ENCODE measurements around the gene CAV3.

The CAV3 gene

DNA sequence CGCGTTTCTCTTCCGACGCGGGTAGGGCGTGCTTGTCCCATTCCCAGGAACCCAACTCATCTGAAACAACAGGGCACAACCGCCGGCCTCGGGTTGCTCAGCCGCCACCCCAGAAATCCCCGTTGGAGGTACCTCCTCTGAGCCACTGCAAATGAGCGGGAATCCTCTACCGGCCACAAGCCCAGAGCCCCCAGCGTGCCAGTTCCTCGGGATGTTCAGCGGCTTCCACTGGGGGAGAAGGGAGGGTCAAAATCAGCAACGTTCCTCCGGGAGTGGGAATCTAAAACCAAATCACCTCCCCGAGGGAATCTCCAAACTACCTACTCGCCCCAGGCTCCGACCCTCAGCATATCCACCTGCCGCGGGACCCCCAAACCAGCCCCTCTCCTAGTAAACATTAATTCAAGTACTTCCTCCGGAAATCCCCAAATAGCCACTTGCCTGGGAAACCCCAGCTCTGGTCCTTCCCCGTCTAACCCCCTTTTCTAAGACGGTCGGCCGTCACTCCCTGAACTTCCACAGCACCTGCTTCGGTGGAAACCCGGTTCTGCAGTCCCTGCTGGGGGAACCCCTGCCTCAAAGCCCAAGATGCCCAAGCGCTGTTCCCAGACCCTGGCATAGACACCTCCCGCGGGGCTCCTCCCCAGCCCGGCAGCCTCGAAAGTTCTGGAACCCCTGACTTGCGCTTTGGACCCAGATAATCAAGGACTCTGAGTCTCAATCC, 34.9 kb downstream of the CAV3 start:
- in situ Hi-C loops (cut with HindIII; ENCODE audit: low pct_unique_long_range_greater_than_20kb, low sequenced_read_pairs), result no loop called here
- TF ChIP-seq JUND (IDR thresholded peaks at IDR 0.05; ENCODE audit: low read depth), result no peak
- no peak for DNase-seq (ENCODE audit: low read depth in 1 of 2, low spot score in 1 of 2)

DNA sequence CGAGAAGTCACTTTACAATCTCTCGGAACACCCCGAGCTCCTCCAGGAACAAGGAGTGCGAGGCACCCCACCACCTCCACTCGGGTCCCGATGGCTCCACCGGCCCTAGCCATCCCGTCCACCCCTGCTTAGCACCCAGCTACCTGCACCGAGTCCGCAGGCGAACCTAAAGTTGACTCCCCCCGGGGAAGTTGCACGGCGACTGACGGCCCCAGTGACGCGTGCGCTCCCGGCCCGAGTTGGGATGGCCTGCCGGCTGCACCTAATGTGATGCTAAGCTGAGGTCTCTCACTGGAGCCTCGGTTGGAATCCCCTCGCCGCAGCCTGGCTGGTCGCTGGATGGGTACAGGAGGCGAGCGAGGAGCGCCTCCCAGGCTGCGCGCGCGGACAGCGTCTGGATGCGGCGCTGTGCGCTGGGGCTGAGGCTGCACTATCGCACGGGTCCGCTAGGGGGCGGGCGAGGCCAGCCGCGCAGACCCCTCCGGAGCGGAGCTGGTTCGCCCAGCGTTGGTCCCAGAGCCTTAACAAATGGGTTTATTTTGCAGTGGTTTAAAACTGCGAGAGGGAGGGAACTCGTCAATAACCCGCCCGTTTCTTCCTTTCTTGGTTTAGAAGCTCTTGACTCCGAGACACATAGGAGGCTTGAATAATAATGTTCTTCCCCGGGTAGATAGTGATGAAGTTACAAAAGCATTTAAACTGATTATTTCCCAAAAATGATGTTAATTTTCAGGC, 35.7 kb downstream of the CAV3 start, which contains the start of gene OXTR:
Gene OXTR (minus strand): TSS at position 526 of the 735 bp plus-strand sequence. CDS start 1,426 bp downstream, outside the sequence.
- DNase-seq (ENCODE audit: low read depth in 1 of 2, low spot score in 1 of 2), result peak; percentile 60 to 84
- in situ Hi-C loops (cut with HindIII; ENCODE audit: low pct_unique_long_range_greater_than_20kb, low sequenced_read_pairs), result no loop called here
- TF ChIP-seq JUND (IDR thresholded peaks at IDR 0.05; ENCODE audit: low read depth), result no peak

DNA sequence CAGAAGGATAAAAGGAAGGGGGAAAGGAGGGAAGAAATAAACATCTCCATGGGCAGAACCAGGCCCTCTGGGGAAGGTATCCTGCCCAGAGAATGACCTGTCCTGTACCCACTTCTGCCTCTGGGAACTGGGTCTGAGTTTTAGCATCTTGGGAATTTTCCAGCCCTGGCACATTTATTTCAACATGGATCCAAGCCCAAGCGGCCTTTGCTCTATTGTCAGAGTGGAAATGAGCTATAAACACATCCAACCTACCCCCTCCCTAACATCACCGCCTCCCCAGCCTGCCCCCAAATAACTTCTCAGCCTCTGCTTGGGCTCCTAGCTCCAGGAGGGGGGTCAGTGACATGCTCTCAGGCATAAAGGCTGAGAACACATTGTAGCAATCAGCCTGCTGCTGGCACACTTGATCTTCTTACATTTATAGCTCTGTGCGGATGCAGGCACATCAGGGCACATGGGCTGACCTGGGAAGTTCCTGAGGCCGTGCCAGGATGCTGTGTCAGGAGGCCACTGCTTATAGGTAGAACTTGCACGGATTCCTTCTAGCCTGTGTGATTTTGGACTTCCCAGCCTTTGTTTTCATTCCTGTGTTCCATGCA, 40.4 kb downstream of the CAV3 start:
- DNase-seq (ENCODE audit: low read depth in 1 of 2, low spot score in 1 of 2), result no peak
- in situ Hi-C loops (cut with HindIII; ENCODE audit: low pct_unique_long_range_greater_than_20kb, low sequenced_read_pairs), result no loop called here
- TF ChIP-seq JUND (IDR thresholded peaks at IDR 0.05; ENCODE audit: low read depth), result no peak

DNA sequence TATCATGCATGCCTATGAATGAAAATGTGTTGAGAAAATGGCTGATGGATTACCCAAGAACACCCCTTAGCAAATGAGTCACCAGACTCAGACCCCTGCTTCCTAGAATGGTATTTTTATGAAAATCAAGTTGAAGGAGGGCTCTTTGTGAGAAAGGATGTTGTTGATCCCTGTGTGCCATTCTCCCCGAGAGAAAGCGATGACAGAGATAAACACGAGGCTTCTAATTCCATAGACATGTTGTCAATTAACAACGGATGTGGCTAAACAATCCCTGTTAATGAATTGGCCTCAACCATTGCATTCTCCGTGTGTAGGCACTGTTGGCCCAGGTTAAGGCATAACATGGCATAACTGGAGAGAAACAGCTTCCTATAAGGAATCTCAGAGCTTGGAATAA, 41.6 kb downstream of the CAV3 start:
- TF ChIP-seq JUND (IDR thresholded peaks at IDR 0.05; ENCODE audit: low read depth), result no peak
- in situ Hi-C loops (cut with HindIII; ENCODE audit: low pct_unique_long_range_greater_than_20kb, low sequenced_read_pairs), result no loop called here
- no peak for DNase-seq (ENCODE audit: low read depth in 1 of 2, low spot score in 1 of 2)

DNA sequence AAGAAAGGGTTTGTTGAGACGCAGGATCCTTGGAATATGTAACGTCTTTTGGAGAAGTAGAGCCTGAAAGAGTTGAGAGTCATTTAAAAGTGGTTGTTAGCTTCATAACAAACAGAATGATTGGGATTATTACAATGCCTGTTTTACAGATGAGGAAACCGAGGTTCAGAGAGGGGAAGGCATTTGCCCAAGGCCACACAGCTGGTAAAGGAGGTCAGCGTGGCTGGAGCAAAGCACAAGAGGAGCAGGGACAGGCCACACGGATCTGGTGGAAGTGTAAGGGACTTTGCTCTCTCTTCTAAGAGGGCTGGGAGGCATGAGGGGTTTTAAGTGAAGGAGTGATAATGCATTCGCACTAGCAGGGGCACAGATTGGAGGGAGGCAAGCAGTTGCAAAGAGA, 42.0 kb downstream of the CAV3 start:
- no peak for DNase-seq (ENCODE audit: low read depth in 1 of 2, low spot score in 1 of 2)
- TF ChIP-seq JUND (IDR thresholded peaks at IDR 0.05; ENCODE audit: low read depth), result no peak
- in situ Hi-C loops (cut with HindIII; ENCODE audit: low pct_unique_long_range_greater_than_20kb, low sequenced_read_pairs), result no loop called here

DNA sequence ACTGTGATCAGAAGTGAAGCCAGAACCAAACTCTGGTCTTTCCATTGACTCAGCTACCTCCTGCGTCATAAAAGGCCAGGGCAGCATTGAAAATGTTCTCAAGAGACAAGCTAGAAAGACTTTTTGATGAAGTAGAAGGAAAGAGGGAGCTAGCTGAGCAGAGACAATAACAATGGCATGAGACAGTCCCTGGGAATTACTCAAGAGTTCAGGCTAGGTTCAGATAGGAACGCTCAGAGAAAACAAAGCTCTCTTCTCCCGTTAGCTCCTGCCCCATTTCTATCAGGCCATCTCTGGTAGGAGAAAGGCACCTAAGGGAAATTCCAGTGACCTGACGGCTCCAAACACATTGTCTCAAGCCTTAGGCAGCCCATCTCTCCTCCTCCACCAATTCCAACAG, 42.8 kb downstream of the CAV3 start:
- TF ChIP-seq JUND (IDR thresholded peaks at IDR 0.05; ENCODE audit: low read depth), result no peak
- DNase-seq (ENCODE audit: low read depth in 1 of 2, low spot score in 1 of 2), result no peak
- in situ Hi-C loops (cut with HindIII; ENCODE audit: low pct_unique_long_range_greater_than_20kb, low sequenced_read_pairs), result no loop called here

DNA sequence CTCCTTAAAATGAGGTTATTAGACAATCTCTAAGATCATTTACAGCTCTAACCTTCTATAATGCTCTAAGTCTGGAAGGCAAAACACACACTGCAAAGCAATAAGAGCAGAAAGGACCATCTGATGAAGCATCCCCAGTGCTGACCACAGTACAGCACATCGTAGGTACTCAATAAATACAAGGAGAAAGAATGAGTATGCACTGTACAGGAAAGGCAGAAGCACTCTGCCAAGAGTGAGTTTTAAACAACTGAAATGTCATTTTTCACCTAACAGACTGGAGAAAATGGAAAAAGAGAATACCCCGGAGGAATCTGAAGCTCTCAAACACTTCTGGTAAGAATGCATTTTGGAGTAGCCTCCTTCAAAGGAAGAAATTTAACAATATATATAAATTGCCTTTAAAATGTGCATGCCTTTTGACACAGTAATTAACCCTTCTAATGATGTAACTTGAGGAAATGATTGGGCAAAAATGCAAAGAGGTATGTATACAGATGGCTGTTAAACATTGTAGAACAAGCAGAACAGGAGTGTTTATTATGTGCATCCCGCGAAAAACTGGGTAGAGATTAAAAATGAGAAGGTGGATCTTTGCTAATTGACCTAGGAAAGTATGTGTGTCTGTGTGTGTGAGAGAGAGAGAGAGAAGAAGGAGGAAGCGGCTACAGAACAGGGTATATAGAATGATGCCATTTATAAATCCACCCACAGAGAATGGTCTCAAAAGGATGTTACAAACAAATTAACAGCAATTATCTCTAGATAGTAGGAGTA, 43.8 kb downstream of the CAV3 start:
- no peak for TF ChIP-seq JUND (IDR thresholded peaks at IDR 0.05; ENCODE audit: low read depth)
- in situ Hi-C loops (cut with HindIII; ENCODE audit: low pct_unique_long_range_greater_than_20kb, low sequenced_read_pairs), result no loop called here
- no peak for DNase-seq (ENCODE audit: low read depth in 1 of 2, low spot score in 1 of 2)

DNA sequence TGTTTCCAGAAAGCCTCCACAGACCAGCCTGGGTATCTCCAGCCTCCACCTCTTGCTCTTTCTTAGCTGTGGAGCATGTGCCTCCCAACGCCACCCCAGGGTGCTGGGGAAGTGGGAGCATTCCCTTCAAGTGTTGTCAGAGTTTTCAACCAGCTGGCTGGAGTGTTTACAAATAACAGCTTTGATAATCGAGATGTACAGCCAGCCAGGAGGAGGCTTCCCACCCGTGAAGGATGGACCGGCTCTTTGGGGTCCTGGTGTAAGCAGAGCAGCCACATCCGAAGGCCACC, 44.3 kb downstream of the CAV3 start:
- DNase-seq (ENCODE audit: low read depth in 1 of 2, low spot score in 1 of 2), result no peak
- TF ChIP-seq JUND (IDR thresholded peaks at IDR 0.05; ENCODE audit: low read depth), result no peak
- in situ Hi-C loops (cut with HindIII; ENCODE audit: low pct_unique_long_range_greater_than_20kb, low sequenced_read_pairs), result no loop called here

DNA sequence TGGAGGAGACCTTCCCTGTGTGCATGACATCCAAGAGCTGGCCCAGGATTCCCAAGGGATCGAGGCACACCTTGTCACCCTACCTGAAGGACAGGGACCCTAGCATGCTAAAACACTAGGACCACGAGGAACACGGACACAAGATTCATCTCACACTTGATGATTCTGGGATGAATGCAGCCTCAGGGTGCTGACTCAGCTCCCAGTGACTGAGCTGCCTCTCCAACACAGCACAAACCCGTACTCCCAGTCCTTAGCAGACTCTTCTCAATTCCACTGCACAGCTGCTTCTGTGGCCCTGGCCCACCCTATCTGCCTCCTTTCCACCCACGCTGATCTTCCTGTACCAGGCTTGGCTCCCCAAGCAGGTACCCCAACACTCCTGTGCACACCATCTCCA, 44.9 kb downstream of the CAV3 start:
- in situ Hi-C loops (cut with HindIII; ENCODE audit: low pct_unique_long_range_greater_than_20kb, low sequenced_read_pairs), result no loop called here
- no peak for TF ChIP-seq JUND (IDR thresholded peaks at IDR 0.05; ENCODE audit: low read depth)
- DNase-seq (ENCODE audit: low read depth in 1 of 2, low spot score in 1 of 2), result no peak

DNA sequence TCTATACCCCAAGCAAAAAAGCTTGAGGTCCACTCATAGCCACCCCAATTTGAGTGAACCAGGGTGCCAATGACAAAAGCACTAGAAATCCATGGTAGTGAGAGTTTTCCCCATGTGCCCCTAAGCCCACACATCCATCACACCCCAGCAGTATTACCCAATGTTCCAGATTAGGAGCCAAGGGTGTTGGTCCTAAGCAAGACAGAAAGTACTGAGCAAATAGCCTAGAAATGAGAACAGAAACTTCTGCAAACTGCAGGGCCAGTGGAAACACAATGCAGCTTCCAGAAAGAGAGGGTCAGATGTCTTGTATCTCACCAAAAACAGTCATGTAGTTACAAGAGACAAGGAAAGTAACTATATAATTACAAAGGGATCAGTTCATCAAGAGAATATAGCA, 46.7 kb downstream of the CAV3 start:
- in situ Hi-C loops (cut with HindIII; ENCODE audit: low pct_unique_long_range_greater_than_20kb, low sequenced_read_pairs), result no loop called here

DNA sequence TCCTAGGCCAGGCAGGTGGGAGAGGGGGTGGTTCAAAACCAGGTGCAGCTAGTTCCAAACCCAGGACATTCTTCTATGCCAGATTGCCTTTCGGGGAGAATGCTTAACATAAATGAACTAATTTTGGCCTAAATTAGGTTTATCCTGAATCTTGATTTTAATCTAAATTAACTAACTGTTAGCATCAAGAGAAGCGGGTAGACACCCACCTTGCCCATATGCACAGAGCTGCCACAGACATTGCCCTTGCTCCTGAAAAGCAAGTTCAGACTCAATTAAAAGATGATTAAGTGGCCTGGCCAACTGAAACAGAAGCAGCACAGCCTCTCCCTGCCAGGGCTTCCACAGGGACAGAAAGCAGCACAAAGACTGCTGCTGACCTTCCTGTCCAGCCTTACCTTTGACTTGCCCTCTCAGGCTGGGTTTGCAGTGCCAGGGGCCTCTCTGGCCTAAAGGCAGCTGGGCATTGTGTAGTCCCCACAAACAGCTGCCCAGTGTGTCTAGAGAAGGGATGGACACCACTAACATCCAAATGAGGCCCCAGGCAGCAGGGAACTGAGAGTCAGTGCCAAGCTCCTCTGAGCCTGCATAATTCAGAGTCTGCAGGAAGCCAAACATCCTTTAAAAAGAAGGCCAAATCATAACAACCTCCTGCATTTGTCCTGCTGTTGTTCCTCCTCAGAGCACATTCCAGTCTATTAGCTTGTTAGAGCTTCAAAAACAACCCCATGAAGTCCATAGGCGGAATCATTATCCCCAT, 51.3 kb downstream of the CAV3 start:
- no peak for DNase-seq (ENCODE audit: low read depth in 1 of 2, low spot score in 1 of 2)
- in situ Hi-C loops (cut with HindIII; ENCODE audit: low pct_unique_long_range_greater_than_20kb, low sequenced_read_pairs), result no loop called here
- no peak for TF ChIP-seq JUND (IDR thresholded peaks at IDR 0.05; ENCODE audit: low read depth)

More for the DNA sequence above, 46.7 kb downstream of the CAV3 start:
- TF ChIP-seq JUND (IDR thresholded peaks at IDR 0.05; ENCODE audit: low read depth), result no peak
- DNase-seq (ENCODE audit: low read depth in 1 of 2, low spot score in 1 of 2), result no peak

DNA sequence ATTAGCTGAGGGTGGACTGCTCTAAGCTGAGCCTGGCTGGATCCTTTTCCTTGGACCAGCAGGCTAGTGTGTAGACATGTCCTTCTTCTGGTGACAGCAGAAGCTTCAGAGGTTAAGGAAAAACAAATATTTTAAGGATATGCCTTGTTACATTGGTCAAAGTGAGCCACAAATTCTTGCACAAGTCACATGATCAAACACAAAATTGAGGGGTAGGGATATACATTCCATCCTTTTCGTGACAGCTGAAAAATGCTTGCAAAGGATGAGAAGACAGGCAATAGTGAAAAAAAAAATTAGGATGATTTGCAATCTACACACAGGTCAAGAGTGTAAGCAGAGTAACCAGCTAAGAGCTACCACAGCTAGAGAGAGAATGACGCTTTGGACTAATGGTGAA, 56.9 kb downstream of the CAV3 start:
- in situ Hi-C loops (cut with HindIII; ENCODE audit: low pct_unique_long_range_greater_than_20kb, low sequenced_read_pairs), result no loop called here
- no peak for DNase-seq (ENCODE audit: low read depth in 1 of 2, low spot score in 1 of 2)
- no peak for TF ChIP-seq JUND (IDR thresholded peaks at IDR 0.05; ENCODE audit: low read depth)
